ENCODE data around the gene NGEF. TPM values are rescaled to one million over a fixed set of nuclear protein-coding genes. Genes with fewer than 3 reads are reported as not detected.
A peak's percentile ranks its signal among the peaks of the same experiment; 100 is the strongest.

Gene NGEF
- total RNA-seq, 1 experiment from 2014 or later = 5.4 TPM

DNA sequence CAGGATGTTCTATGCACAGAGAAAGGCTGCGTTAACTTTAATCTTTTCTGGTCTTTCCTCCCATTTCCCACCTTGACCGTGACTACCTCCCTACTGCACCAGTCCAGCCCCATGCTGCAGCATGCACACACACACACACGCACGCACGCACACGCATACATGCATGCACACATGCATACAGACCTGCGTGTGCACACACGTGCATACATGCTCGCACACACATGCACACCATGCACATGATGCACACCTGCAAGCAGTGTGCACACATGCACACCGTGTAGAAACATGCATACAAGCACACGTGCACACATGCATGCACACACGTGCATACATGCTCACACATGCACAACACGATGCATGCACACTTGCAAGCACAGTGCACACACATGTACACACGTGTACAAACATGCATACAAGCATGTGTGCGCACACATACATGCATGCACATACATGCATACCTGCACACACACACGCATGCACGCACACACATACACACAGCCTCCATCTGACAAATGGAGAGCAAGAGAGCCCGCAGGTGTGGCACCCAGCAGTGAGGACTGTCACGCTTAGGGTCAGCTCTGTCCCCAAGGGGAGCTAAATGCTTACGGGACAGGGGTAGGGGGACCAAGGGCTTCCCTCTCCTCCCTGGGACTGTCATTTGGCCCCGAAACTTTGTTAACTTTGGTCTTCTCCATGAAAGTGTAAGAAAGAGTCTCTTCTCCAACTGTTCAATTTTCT lies 124.8 kb downstream of the NGEF start:
- Mint-ChIP-seq H3K36me3 (no peaks in the 10 kb centered on the region), H3K9me3 (no peaks in the 10 kb centered on the region), H3K27ac (peak overlapping the region; percentile 1; the same call in 1 of the 2 replicates), H3K4me1 (peaks cover 27% of the 10 kb centered on the region), H3K27me3 (ENCODE audit: low read depth) (peaks cover 3% of the 10 kb centered on the region; the same call in 1 of the 2 replicates), H3K4me3 (no peak overlapping the region)
- CTCF ChIA-PET = interaction anchor here (1.4 to 1.6 kb wide), 3 partner anchors 41 to 140 kb away, joined by 5 to 8 read pairs (median 6); no protein-coding TSS in a partner anchor
- ATAC-seq = no peak
- POLR2A ChIA-PET = no interaction called here
- no peak for DNase-seq (ENCODE audit: low spot score)
- TF ChIP-seq, protein P1, sequence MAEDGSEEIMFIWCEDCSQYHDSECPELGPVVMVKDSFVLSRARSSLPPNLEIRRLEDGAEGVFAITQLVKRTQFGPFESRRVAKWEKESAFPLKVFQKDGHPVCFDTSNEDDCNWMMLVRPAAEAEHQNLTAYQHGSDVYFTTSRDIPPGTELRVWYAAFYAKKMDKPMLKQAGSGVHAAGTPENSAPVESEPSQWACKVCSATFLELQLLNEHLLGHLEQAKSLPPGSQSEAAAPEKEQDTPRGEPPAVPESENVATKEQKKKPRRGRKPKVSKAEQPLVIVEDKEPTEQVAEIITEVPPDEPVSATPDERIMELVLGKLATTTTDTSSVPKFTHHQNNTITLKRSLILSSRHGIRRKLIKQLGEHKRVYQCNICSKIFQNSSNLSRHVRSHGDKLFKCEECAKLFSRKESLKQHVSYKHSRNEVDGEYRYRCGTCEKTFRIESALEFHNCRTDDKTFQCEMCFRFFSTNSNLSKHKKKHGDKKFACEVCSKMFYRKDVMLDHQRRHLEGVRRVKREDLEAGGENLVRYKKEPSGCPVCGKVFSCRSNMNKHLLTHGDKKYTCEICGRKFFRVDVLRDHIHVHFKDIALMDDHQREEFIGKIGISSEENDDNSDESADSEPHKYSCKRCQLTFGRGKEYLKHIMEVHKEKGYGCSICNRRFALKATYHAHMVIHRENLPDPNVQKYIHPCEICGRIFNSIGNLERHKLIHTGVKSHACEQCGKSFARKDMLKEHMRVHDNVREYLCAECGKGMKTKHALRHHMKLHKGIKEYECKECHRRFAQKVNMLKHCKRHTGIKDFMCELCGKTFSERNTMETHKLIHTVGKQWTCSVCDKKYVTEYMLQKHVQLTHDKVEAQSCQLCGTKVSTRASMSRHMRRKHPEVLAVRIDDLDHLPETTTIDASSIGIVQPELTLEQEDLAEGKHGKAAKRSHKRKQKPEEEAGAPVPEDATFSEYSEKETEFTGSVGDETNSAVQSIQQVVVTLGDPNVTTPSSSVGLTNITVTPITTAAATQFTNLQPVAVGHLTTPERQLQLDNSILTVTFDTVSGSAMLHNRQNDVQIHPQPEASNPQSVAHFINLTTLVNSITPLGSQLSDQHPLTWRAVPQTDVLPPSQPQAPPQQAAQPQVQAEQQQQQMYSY (CRISPR knock-in tag; IDR thresholded peaks at IDR 0.05) = no peak
- TF ChIP-seq, protein P2, sequence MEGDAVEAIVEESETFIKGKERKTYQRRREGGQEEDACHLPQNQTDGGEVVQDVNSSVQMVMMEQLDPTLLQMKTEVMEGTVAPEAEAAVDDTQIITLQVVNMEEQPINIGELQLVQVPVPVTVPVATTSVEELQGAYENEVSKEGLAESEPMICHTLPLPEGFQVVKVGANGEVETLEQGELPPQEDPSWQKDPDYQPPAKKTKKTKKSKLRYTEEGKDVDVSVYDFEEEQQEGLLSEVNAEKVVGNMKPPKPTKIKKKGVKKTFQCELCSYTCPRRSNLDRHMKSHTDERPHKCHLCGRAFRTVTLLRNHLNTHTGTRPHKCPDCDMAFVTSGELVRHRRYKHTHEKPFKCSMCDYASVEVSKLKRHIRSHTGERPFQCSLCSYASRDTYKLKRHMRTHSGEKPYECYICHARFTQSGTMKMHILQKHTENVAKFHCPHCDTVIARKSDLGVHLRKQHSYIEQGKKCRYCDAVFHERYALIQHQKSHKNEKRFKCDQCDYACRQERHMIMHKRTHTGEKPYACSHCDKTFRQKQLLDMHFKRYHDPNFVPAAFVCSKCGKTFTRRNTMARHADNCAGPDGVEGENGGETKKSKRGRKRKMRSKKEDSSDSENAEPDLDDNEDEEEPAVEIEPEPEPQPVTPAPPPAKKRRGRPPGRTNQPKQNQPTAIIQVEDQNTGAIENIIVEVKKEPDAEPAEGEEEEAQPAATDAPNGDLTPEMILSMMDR (IDR thresholded peaks at IDR 0.05) = no peak
- TF ChIP-seq ZNF219 (CRISPR knock-in tag; IDR thresholded peaks at IDR 0.05; ENCODE audit: borderline replicate concordance) (no peak), ZBTB21 (CRISPR knock-in tag; IDR thresholded peaks at IDR 0.05; ENCODE audit: borderline replicate concordance) (no peak), ETV6 (CRISPR knock-in tag; IDR thresholded peaks at IDR 0.05) (no peak), CREB1 (CRISPR knock-in tag; IDR thresholded peaks at IDR 0.05) (no peak), TCF7 (CRISPR knock-in tag; IDR thresholded peaks at IDR 0.05; ENCODE audit: low read depth) (no peak), ZNF138 (CRISPR knock-in tag; conservative IDR thresholded peaks at IDR 0.05) (no peak), ZNF396 (CRISPR knock-in tag; IDR thresholded peaks at IDR 0.05; ENCODE audit: borderline replicate concordance) (no peak), RELA (CRISPR knock-in tag; IDR thresholded peaks at IDR 0.05; ENCODE audit: borderline replicate concordance) (no peak)
- TF ChIP-seq, protein P3, sequence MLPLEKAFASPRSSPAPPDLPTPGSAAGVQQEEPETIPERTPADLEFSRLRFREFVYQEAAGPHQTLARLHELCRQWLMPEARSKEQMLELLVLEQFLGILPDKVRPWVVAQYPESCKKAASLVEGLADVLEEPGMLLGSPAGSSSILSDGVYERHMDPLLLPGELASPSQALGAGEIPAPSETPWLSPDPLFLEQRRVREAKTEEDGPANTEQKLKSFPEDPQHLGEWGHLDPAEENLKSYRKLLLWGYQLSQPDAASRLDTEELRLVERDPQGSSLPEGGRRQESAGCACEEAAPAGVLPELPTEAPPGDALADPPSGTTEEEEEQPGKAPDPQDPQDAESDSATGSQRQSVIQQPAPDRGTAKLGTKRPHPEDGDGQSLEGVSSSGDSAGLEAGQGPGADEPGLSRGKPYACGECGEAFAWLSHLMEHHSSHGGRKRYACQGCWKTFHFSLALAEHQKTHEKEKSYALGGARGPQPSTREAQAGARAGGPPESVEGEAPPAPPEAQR (CRISPR knock-in tag; IDR thresholded peaks at IDR 0.05) = no peak
- TF ChIP-seq, protein P4, sequence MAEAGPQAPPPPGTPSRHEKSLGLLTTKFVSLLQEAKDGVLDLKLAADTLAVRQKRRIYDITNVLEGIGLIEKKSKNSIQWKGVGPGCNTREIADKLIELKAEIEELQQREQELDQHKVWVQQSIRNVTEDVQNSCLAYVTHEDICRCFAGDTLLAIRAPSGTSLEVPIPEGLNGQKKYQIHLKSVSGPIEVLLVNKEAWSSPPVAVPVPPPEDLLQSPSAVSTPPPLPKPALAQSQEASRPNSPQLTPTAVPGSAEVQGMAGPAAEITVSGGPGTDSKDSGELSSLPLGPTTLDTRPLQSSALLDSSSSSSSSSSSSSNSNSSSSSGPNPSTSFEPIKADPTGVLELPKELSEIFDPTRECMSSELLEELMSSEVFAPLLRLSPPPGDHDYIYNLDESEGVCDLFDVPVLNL (CRISPR knock-in tag; IDR thresholded peaks at IDR 0.05; ENCODE audit: borderline replicate concordance, low read depth) = no peak
- TF ChIP-seq, protein P5, sequence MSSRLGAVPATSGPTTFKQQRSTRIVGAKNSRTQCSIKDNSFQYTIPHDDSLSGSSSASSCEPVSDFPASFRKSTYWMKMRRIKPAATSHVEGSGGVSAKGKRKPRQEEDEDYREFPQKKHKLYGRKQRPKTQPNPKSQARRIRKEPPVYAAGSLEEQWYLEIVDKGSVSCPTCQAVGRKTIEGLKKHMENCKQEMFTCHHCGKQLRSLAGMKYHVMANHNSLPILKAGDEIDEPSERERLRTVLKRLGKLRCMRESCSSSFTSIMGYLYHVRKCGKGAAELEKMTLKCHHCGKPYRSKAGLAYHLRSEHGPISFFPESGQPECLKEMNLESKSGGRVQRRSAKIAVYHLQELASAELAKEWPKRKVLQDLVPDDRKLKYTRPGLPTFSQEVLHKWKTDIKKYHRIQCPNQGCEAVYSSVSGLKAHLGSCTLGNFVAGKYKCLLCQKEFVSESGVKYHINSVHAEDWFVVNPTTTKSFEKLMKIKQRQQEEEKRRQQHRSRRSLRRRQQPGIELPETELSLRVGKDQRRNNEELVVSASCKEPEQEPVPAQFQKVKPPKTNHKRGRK (CRISPR knock-in tag; IDR thresholded peaks at IDR 0.05; ENCODE audit: borderline replicate concordance) = no peak
